Measurements from ENCODE around the gene ADK. TPM values are rescaled to one million over a fixed set of nuclear protein-coding genes. Genes with fewer than 3 reads are reported as not detected.

The ADK gene
- total and polyA plus RNA-seq, 4 experiments from 2014 or later: 33.7 to 66.6 (median 51.0) TPM

Other genes starting within 250 kb of the ADK start
- under 1 TPM; 0.64 to 0.91 TPM for gene PLAU, start 240.1 kb upstream of the ADK start, total RNA-seq
- gene PLAU, start 240.1 kb upstream of the ADK start, polyA plus RNA-seq: not detected
- gene VCL, start 153.1 kb upstream of the ADK start, total RNA-seq: 10 to 100 TPM; 29.6 TPM
- gene VCL, start 153.1 kb upstream of the ADK start, polyA plus RNA-seq: 10 to 100 TPM; 48.2 to 60.3 TPM
- 10 to 100 TPM; 38.6 to 38.8 TPM for gene AP3M1, start 393 bp upstream of the ADK start, total RNA-seq
- gene AP3M1, start 393 bp upstream of the ADK start, polyA plus RNA-seq: 10 to 100 TPM; 28.7 to 37.7 TPM

Data from CD4-positive, alpha-beta memory T cell (primary cell).